HG02798 (cell line): Measurements from ENCODE around the gene ANGPTL8.

ENCODE experiments used
- ATAC-seq: cut with Tn5 transposase; IDR thresholded peaks from one replicate; pipeline ENCODE4 v1.9.1; 2021; ENCODE audit warnings: mild to moderate bottlenecking; ENCODE audit not compliant: unreplicated experiment, poor library complexity

The ANGPTL8 gene

DNA sequence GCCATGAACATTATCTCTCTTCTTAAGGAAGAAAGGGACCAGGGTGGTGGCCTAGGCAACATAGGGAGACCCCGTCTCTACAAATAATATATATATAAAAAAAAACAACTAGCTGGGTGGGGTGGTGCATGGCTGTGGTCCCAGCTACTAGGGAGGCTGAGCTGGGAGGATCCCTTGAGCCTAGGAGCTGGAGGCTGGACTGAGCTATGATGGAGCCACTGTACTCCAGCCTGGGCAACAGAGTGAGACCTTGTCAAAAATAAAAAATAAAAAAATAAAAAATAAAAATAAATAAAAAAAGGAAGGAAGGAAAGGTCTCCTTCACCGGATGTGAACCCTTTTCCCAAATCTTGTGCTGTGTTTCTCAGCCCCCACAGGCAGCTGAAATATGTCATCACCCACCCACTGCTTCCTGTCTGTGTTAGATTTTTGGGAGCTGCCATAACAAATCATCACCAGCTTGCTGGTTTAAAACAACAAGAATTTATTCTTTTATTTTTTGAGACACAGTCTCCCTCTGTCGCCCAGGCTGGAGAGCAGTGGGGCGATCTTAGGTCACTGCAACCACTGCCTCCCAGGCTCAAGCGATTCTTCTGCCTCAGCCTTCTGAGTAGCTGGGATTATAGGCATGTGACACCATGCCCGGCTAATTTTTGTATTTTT, 47.0 kb downstream of the ANGPTL8 start:
- no peak for ATAC-seq

DNA sequence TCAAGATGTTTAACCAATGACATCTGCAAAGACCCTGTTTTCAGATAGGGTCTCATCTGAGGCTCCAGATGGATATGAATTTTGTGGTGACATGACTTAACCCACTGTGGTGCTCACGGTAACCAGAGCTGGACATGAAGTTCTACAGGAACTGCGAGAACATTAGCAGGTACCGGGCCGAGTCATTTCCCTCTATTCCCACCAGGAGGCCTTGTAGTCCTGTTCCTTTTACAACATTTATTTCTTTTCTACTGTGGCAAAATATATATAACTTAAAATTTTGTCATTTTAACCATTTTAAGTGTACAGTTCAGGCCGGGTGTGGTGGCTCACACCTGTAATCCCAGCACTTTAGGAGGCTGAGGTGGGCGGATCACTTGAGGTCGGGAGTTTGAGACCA, 48.9 kb downstream of the ANGPTL8 start:
- ATAC-seq: no peak

DNA sequence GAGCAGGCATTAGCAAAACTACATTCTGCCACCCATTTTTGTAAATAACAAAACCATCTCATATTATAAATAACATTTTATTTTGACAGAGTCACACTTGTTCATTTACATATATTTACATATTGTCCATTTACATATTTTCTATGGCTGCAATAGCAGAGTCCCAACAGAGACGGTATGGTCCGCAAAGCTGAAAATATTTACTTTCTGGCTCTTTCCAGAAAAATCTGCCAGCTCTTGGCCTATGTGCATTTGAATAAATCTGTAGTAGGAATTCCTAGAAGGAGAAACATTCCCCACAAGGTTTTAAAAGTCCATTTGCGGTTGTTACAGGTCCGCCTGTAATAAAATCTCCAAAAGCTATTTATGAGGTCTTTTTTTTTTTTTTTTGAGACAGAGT, 50.8 kb downstream of the ANGPTL8 start:
- no peak for ATAC-seq

DNA sequence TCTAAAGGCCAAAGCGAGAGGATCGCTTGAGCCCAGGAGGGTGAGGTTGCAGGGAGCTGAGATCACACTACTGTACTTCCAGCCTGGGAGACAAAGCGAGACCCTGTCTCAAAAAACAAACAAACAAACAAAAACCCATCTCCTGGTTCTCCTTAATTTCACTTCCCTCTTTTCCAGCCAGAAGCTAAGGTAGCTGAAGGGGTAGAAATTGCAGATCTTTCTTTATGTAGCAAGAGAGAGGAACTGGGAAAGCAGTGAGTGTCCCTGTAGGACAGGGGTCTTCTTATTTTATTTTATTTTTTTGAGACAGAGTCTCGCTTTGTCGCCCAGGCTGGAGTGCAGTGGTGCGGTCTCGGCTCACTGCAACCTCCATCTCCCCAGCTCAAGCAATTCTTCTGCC, 52.0 kb downstream of the ANGPTL8 start:
- ATAC-seq: no peak
